ENCODE data around the gene ADGRB2. TPM values are rescaled to one million over a fixed set of nuclear protein-coding genes. Genes with fewer than 3 reads are reported as not detected.
A peak's percentile ranks its signal among the peaks of the same experiment; 100 is the strongest.

The ADGRB2 gene
- total RNA-seq, 2 experiments from 2014 or later = 0.68 to 0.81 TPM

GRCh38 chr1:31762726-31763670 is 1.1 kb downstream of the ADGRB2 start:
- Mint-ChIP-seq H3K36me3 (ENCODE audit: low read depth) (no peaks in the 10 kb centered on the region), H3K27ac (no peak overlapping the region), H3K27me3 (peaks cover 60% of the 10 kb centered on the region), H3K9me3 (no peaks in the 10 kb centered on the region), H3K4me3 (peak overlapping the region; percentile 59), H3K4me1 (peaks cover 29% of the 10 kb centered on the region)
- ChIA-PET POLR2A (interaction anchor here (1.2 to 2.4 kb wide), 3 partner anchors 9 to 118 kb away, joined by 3 to 6 read pairs (median 4); partner anchors contain the start of gene PEF1), CTCF (interaction anchor here (0.6 to 4.4 kb wide), 8 partner anchors 12 to 355 kb away, joined by 3 to 28 read pairs (median 6); no protein-coding TSS in a partner anchor)
- peak; percentile 67 for DNase-seq

- POLR2A ChIA-PET = interaction anchor here (1.2 to 2.4 kb wide), 3 partner anchors 9 to 117 kb away, joined by 3 to 6 read pairs (median 4); partner anchors contain the start of gene PEF1
- Mint-ChIP-seq H3K27me3 (peaks cover 56% of the 10 kb centered on the region), H3K9me3 (no peaks in the 10 kb centered on the region)
Observed at GRCh38 chr1:31762323-31762722, 1.8 kb downstream of the ADGRB2 start.

GRCh38 chr1:31761883-31762282 is 2.3 kb downstream of the ADGRB2 start:
- peaks cover 29% of the 10 kb centered on the region for H3K4me1 Mint-ChIP-seq
- no peaks in the 10 kb centered on the region for H3K36me3 Mint-ChIP-seq (ENCODE audit: low read depth)
- peaks cover 56% of the 10 kb centered on the region for H3K27me3 Mint-ChIP-seq
- CTCF ChIA-PET = interaction anchor here (1.9 to 4.4 kb wide), 3 partner anchors 11 to 27 kb away, joined by 5 to 28 read pairs (median 8); no protein-coding TSS in a partner anchor
- no peak overlapping the region for H3K4me3 Mint-ChIP-seq
- no peak for DNase-seq
- H3K9me3 Mint-ChIP-seq = no peaks in the 10 kb centered on the region
- H3K27ac Mint-ChIP-seq = no peak overlapping the region
- POLR2A ChIA-PET = no interaction called here

More at GRCh38 chr1:31762323-31762722, 1.8 kb downstream of the ADGRB2 start:
- Mint-ChIP-seq H3K27ac (no peak overlapping the region), H3K4me1 (peaks cover 29% of the 10 kb centered on the region), H3K4me3 (no peak overlapping the region), H3K36me3 (ENCODE audit: low read depth) (no peaks in the 10 kb centered on the region)
- CTCF ChIA-PET = interaction anchor here (0.8 to 4.4 kb wide), 5 partner anchors 11 to 202 kb away, joined by 3 to 28 read pairs (median 5); no protein-coding TSS in a partner anchor
- no peak for DNase-seq

- Mint-ChIP-seq H3K27ac (no peak overlapping the region), H3K9me3 (no peaks in the 10 kb centered on the region), H3K36me3 (ENCODE audit: low read depth) (no peaks in the 10 kb centered on the region), H3K4me1 (peaks cover 29% of the 10 kb centered on the region), H3K27me3 (peaks cover 49% of the 10 kb centered on the region), H3K4me3 (no peak overlapping the region)
- ChIA-PET POLR2A (interaction anchor here (1.0 to 2.6 kb wide), 4 partner anchors 10 to 312 kb away, joined by 3 to 11 read pairs (median 3); partner anchors contain the start of gene TMEM39B), CTCF (interaction anchor here (1.9 to 4.4 kb wide), 3 partner anchors 10 to 28 kb away, joined by 5 to 28 read pairs (median 8); no protein-coding TSS in a partner anchor)
- peak; percentile 64 for DNase-seq
Observed at GRCh38 chr1:31760471-31761470, 3.4 kb downstream of the ADGRB2 start.

- DNase-seq = no peak
- POLR2A ChIA-PET = interaction anchor here (1.2 to 2.6 kb wide), 4 partner anchors 8 to 98 kb away, joined by 3 to 11 read pairs (median 4); no protein-coding TSS in a partner anchor
- CTCF ChIA-PET = interaction anchor here (0.7 kb wide), 1 partner anchor 205 kb away, joined by 3 read pairs; no protein-coding TSS in a partner anchor
- Mint-ChIP-seq H3K27me3 (peaks cover 41% of the 10 kb centered on the region), H3K4me3 (no peak overlapping the region), H3K4me1 (peaks cover 26% of the 10 kb centered on the region), H3K9me3 (no peaks in the 10 kb centered on the region), H3K27ac (no peak overlapping the region), H3K36me3 (ENCODE audit: low read depth) (no peaks in the 10 kb centered on the region)
Observed at GRCh38 chr1:31759298-31760023, 4.7 kb downstream of the ADGRB2 start.

- H3K4me3 Mint-ChIP-seq = no peak overlapping the region
- ChIA-PET CTCF (interaction anchor here (0.8 to 1.4 kb wide), 2 partner anchors 14 to 30 kb away, joined by 4 read pairs; no protein-coding TSS in a partner anchor), POLR2A (interaction anchor here (2.0 to 2.6 kb wide), 2 partner anchors 8 to 10 kb away, joined by 6 to 11 read pairs; no protein-coding TSS in a partner anchor)
- H3K27ac Mint-ChIP-seq = no peak overlapping the region
- H3K36me3 Mint-ChIP-seq (ENCODE audit: low read depth) = no peaks in the 10 kb centered on the region
- H3K27me3 Mint-ChIP-seq = peaks cover 40% of the 10 kb centered on the region
- H3K4me1 Mint-ChIP-seq = peaks cover 25% of the 10 kb centered on the region
- no peak for DNase-seq
- no peaks in the 10 kb centered on the region for H3K9me3 Mint-ChIP-seq
Observed at GRCh38 chr1:31758823-31759222, 5.3 kb downstream of the ADGRB2 start.

- CTCF ChIA-PET = interaction anchor here (0.8 to 1.6 kb wide), 3 partner anchors 9 to 31 kb away, joined by 4 read pairs; no protein-coding TSS in a partner anchor
- no peak overlapping the region for H3K27ac Mint-ChIP-seq
- POLR2A ChIA-PET = interaction anchor here (2.0 kb wide), 1 partner anchor 9 kb away, joined by 6 read pairs; no protein-coding TSS in a partner anchor
- H3K36me3 Mint-ChIP-seq (ENCODE audit: low read depth) = no peaks in the 10 kb centered on the region
- no peak overlapping the region for H3K4me3 Mint-ChIP-seq
- DNase-seq = no peak
- H3K4me1 Mint-ChIP-seq = peaks cover 19% of the 10 kb centered on the region
- H3K27me3 Mint-ChIP-seq = peaks cover 34% of the 10 kb centered on the region
- H3K9me3 Mint-ChIP-seq = no peaks in the 10 kb centered on the region
Observed at GRCh38 chr1:31757989-31758388, 6.2 kb downstream of the ADGRB2 start.

- ChIA-PET POLR2A (no interaction called here), CTCF (interaction anchor here (1.4 to 1.6 kb wide), 2 partner anchors 8 to 12 kb away, joined by 4 read pairs; no protein-coding TSS in a partner anchor)
- no peak for DNase-seq
- H3K4me1 Mint-ChIP-seq = peaks cover 20% of the 10 kb centered on the region
- no peaks in the 10 kb centered on the region for H3K9me3 Mint-ChIP-seq
- peaks cover 29% of the 10 kb centered on the region for H3K27me3 Mint-ChIP-seq
- H3K27ac Mint-ChIP-seq = no peak overlapping the region
- no peak overlapping the region for H3K4me3 Mint-ChIP-seq
- no peaks in the 10 kb centered on the region for H3K36me3 Mint-ChIP-seq (ENCODE audit: low read depth)
Observed at GRCh38 chr1:31757204-31757679, 6.9 kb downstream of the ADGRB2 start.

GRCh38 chr1:31756578-31756977 is 7.6 kb downstream of the ADGRB2 start:
- DNase-seq = no peak
- H3K27ac Mint-ChIP-seq = no peak overlapping the region
- H3K4me3 Mint-ChIP-seq = no peak overlapping the region
- POLR2A ChIA-PET = no interaction called here
- H3K9me3 Mint-ChIP-seq = no peaks in the 10 kb centered on the region
- H3K4me1 Mint-ChIP-seq = peaks cover 20% of the 10 kb centered on the region
- H3K27me3 Mint-ChIP-seq = peaks cover 26% of the 10 kb centered on the region
- CTCF ChIA-PET = interaction anchor here (1.6 kb wide), 1 partner anchor 7 kb away, joined by 4 read pairs; no protein-coding TSS in a partner anchor
- H3K36me3 Mint-ChIP-seq (ENCODE audit: low read depth) = no peaks in the 10 kb centered on the region

- ChIA-PET CTCF (no interaction called here), POLR2A (no interaction called here)
- no peak for DNase-seq
- peaks cover 20% of the 10 kb centered on the region for H3K27me3 Mint-ChIP-seq
- no peaks in the 10 kb centered on the region for H3K9me3 Mint-ChIP-seq
- H3K4me1 Mint-ChIP-seq = peaks cover 20% of the 10 kb centered on the region
- H3K36me3 Mint-ChIP-seq (ENCODE audit: low read depth) = no peaks in the 10 kb centered on the region
- H3K4me3 Mint-ChIP-seq = no peak overlapping the region
- no peak overlapping the region for H3K27ac Mint-ChIP-seq
Observed at GRCh38 chr1:31755850-31756492, 8.2 kb downstream of the ADGRB2 start.

- peaks cover 18% of the 10 kb centered on the region for H3K27me3 Mint-ChIP-seq
- H3K27ac Mint-ChIP-seq = no peak overlapping the region
- ChIA-PET CTCF (no interaction called here), POLR2A (no interaction called here)
- H3K4me3 Mint-ChIP-seq = no peak overlapping the region
- H3K36me3 Mint-ChIP-seq (ENCODE audit: low read depth) = no peaks in the 10 kb centered on the region
- no peaks in the 10 kb centered on the region for H3K9me3 Mint-ChIP-seq
- H3K4me1 Mint-ChIP-seq = peaks cover 25% of the 10 kb centered on the region
- no peak for DNase-seq
Observed at GRCh38 chr1:31755197-31755611, 8.9 kb downstream of the ADGRB2 start.

All from activated CD4-positive, alpha-beta memory T cell treated with anti-CD3 and anti-CD28 coated beads, Interleukin-2, amount 10 ng/mL, durations not matched to agents 7 days and 5 days (primary cell).